ENCODE results near the gene PDZD2.

PDZD2 gene

DNA sequence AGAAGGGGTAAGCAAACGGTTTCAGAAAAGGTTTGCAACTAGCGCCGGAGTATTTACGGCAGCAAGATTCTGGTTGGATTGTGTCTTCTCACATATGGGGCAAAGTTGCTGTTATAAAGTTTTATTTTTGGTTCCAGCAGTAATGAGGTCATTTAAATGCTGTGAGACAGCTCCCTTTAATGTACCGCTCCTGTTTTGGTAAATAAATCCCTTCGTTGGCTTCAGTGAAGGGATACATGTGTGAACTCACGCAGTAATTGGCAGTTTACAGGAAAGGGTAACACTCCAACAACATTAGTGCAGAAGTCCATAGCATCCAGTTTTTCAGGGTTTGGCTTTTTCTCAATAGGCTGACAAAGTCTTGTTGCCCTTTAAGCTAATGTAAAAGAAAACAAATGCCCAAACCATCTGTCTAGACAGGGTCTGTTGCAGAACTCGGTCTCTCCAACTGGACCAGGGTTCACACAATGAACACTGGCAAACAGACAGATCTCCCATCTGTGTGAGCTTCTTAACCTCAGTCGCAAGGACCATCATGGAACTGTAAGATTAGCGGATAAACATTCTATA is 351.2 kb downstream of the PDZD2 start:
- no peak for DNase-seq
- WGBS (ENCODE audit: insufficient coverage) = 98% methylated on average over 8 of the region's 10 CpGs
- ChIA-PET POLR2A (no interaction called here), CTCF (interaction anchor here (0.6 kb wide), 1 partner anchor 22 kb away, joined by 3 read pairs; no protein-coding TSS in a partner anchor)
- Histone ChIP-seq H3K4me3 (ENCODE audit: control insufficient read depth in 1 of 7, extremely low read depth in 1 of 7, insufficient read depth in 4 of 7, low read depth in 2 of 7, low read length in 6 of 7) (no peak overlapping the region), H3K9me3 (ENCODE audit: control extremely low read depth in 1 of 5, control insufficient read depth in 4 of 5, insufficient read depth in 2 of 5, low read depth in 1 of 5, low read length in 4 of 5) (peaks cover 0 to 5% (median 0%) of the 10 kb centered on the region in 5 experiments), H3K27me3 (replicated peaks in 2 of 5; ENCODE audit: control insufficient read depth in 4 of 5, insufficient read depth in 5 of 5, low read length in 4 of 5) (no peaks in the 10 kb centered on the region), H3K36me3 (ENCODE audit: control insufficient read depth in 4 of 4, insufficient read depth in 4 of 4, low read length in 3 of 4) (peaks cover 0 to 14% (median 6%) of the 10 kb centered on the region in 4 experiments), H3K27ac (ENCODE audit: insufficient read depth in 1 of 2, low read depth in 1 of 2, low read length in 2 of 2, poor library complexity in 1 of 2, severe bottlenecking in 2 of 2) (no peak overlapping the region), H3K4me1 (ENCODE audit: control extremely low read depth in 1 of 4, control insufficient read depth in 4 of 4, insufficient read depth in 4 of 4, low read length in 3 of 4) (no peaks in the 10 kb centered on the region)

- WGBS (ENCODE audit: insufficient coverage) = 96% methylated on average over 3 of the region's 3 CpGs
- no peaks in the 10 kb centered on the region for H3K27me3 ChIP-seq (replicated peaks in 2 of 5; ENCODE audit: control insufficient read depth in 4 of 5, insufficient read depth in 5 of 5, low read length in 4 of 5)
- no peak overlapping the region for H3K4me3 ChIP-seq (ENCODE audit: control insufficient read depth in 1 of 7, extremely low read depth in 1 of 7, insufficient read depth in 4 of 7, low read depth in 2 of 7, low read length in 6 of 7)
- no peak overlapping the region for H3K27ac ChIP-seq (ENCODE audit: insufficient read depth in 1 of 2, low read depth in 1 of 2, low read length in 2 of 2, poor library complexity in 1 of 2, severe bottlenecking in 2 of 2)
- H3K36me3 ChIP-seq (ENCODE audit: control insufficient read depth in 4 of 4, insufficient read depth in 4 of 4, low read length in 3 of 4) = peaks cover 0 to 15% (median 7%) of the 10 kb centered on the region in 4 experiments
- CTCF ChIA-PET = interaction anchor here (0.6 kb wide), 1 partner anchor 21 kb away, joined by 3 read pairs; no protein-coding TSS in a partner anchor
- H3K9me3 ChIP-seq (ENCODE audit: control extremely low read depth in 1 of 5, control insufficient read depth in 4 of 5, insufficient read depth in 2 of 5, low read depth in 1 of 5, low read length in 4 of 5) = peaks cover 0 to 5% (median 0%) of the 10 kb centered on the region in 5 experiments
- no peaks in the 10 kb centered on the region for H3K4me1 ChIP-seq (ENCODE audit: control extremely low read depth in 1 of 4, control insufficient read depth in 4 of 4, insufficient read depth in 4 of 4, low read length in 3 of 4)
- no peak for DNase-seq
- POLR2A ChIA-PET = no interaction called here
Observed at GRCh38 chr5:31990701-31991110, 351.8 kb downstream of the PDZD2 start.

DNA sequence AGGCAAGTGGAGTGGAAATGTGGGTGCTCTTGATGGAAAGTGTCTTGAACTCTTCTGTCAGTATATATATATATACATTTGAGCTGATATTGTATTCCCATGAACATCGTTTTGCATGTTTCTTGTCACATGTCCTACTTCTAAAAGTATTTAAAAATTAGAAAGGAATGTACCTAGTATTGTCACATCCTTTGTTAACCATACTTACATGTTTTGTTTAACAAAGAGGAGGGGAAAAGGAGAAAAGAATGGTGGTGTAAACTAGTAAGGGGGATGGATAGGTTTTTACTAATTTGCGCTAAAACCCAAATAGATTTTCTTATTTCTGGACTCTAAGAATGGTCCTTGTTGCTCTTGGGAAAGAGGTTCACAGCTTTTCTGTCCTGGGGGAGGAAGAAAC is 353.4 kb downstream of the PDZD2 start:
- WGBS (ENCODE audit: insufficient coverage) = no CpG with 5 or more reads among the region's 2 CpGs
- H3K9me3 ChIP-seq (ENCODE audit: control extremely low read depth in 1 of 5, control insufficient read depth in 4 of 5, insufficient read depth in 2 of 5, low read depth in 1 of 5, low read length in 4 of 5) = peaks cover 0 to 5% (median 0%) of the 10 kb centered on the region in 5 experiments

GRCh38 chr5:31993165-31993961 is 354.4 kb downstream of the PDZD2 start:
- H3K27ac ChIP-seq (ENCODE audit: insufficient read depth in 1 of 2, low read depth in 1 of 2, low read length in 2 of 2, poor library complexity in 1 of 2, severe bottlenecking in 2 of 2) = no peak overlapping the region
- WGBS (ENCODE audit: insufficient coverage) = 100% methylated on average over 5 of the region's 6 CpGs
- H3K9me3 ChIP-seq (ENCODE audit: control extremely low read depth in 1 of 5, control insufficient read depth in 4 of 5, insufficient read depth in 2 of 5, low read depth in 1 of 5, low read length in 4 of 5) = no peaks in the 10 kb centered on the region
- CTCF ChIA-PET = interaction anchor here (0.7 kb wide), 1 partner anchor 65 kb away, joined by 3 read pairs; no protein-coding TSS in a partner anchor
- H3K4me1 ChIP-seq (ENCODE audit: control extremely low read depth in 1 of 4, control insufficient read depth in 4 of 4, insufficient read depth in 4 of 4, low read length in 3 of 4) = no peaks in the 10 kb centered on the region
- POLR2A ChIA-PET = no interaction called here
- peak in 2 of 3 donors; percentile 3 to 10 for DNase-seq
- peaks cover 0 to 16% (median 5%) of the 10 kb centered on the region in 4 experiments for H3K36me3 ChIP-seq (ENCODE audit: control insufficient read depth in 4 of 4, insufficient read depth in 4 of 4, low read length in 3 of 4)
- no peak overlapping the region for H3K4me3 ChIP-seq (ENCODE audit: control insufficient read depth in 1 of 7, extremely low read depth in 1 of 7, insufficient read depth in 4 of 7, low read depth in 2 of 7, low read length in 6 of 7)
- H3K27me3 ChIP-seq (replicated peaks in 2 of 5; ENCODE audit: control insufficient read depth in 4 of 5, insufficient read depth in 5 of 5, low read length in 4 of 5) = no peaks in the 10 kb centered on the region

More for the DNA sequence above, 353.4 kb downstream of the PDZD2 start:
- POLR2A ChIA-PET = no interaction called here
- DNase-seq = no peak
- Histone ChIP-seq H3K36me3 (ENCODE audit: control insufficient read depth in 4 of 4, insufficient read depth in 4 of 4, low read length in 3 of 4) (peaks cover 0 to 21% (median 7%) of the 10 kb centered on the region in 4 experiments), H3K4me3 (ENCODE audit: control insufficient read depth in 1 of 7, extremely low read depth in 1 of 7, insufficient read depth in 4 of 7, low read depth in 2 of 7, low read length in 6 of 7) (no peak overlapping the region), H3K27ac (ENCODE audit: insufficient read depth in 1 of 2, low read depth in 1 of 2, low read length in 2 of 2, poor library complexity in 1 of 2, severe bottlenecking in 2 of 2) (no peak overlapping the region), H3K27me3 (replicated peaks in 2 of 5; ENCODE audit: control insufficient read depth in 4 of 5, insufficient read depth in 5 of 5, low read length in 4 of 5) (no peaks in the 10 kb centered on the region), H3K4me1 (ENCODE audit: control extremely low read depth in 1 of 4, control insufficient read depth in 4 of 4, insufficient read depth in 4 of 4, low read length in 3 of 4) (no peaks in the 10 kb centered on the region)
- CTCF ChIA-PET = interaction anchor here (0.7 kb wide), 1 partner anchor 232 kb away, joined by 3 read pairs; no protein-coding TSS in a partner anchor

DNA sequence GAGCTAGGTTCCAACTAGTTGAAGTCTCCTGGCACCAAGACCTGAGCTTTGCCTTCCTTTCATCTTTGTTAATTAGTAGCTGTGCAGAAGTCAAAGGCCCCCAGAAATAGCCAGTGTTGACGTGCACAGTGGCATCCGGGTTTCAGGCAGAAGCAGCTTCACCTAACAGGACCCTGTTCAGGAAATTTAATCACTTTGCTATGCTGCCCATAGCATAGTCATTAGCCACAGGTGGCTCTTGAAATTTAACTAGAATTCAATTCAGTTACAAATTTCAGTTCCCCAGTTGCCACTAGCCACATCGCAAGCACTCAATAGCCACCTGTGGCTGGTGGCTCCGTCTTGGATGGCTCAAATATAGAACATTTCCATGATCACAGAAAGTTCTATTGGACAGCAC is 356.1 kb downstream of the PDZD2 start:
- H3K36me3 ChIP-seq (ENCODE audit: control insufficient read depth in 4 of 4, insufficient read depth in 4 of 4, low read length in 3 of 4) = peaks cover 0 to 25% (median 5%) of the 10 kb centered on the region in 4 experiments
- WGBS (ENCODE audit: insufficient coverage) = 96% methylated on average over 3 of the region's 4 CpGs
- CTCF ChIA-PET = no interaction called here
- no peak for DNase-seq
- H3K27me3 ChIP-seq (replicated peaks in 2 of 5; ENCODE audit: control insufficient read depth in 4 of 5, insufficient read depth in 5 of 5, low read length in 4 of 5) = no peaks in the 10 kb centered on the region
- H3K27ac ChIP-seq (ENCODE audit: insufficient read depth in 1 of 2, low read depth in 1 of 2, low read length in 2 of 2, poor library complexity in 1 of 2, severe bottlenecking in 2 of 2) = no peak overlapping the region
- POLR2A ChIA-PET = no interaction called here
- H3K4me1 ChIP-seq (ENCODE audit: control extremely low read depth in 1 of 4, control insufficient read depth in 4 of 4, insufficient read depth in 4 of 4, low read length in 3 of 4) = no peaks in the 10 kb centered on the region
- no peak overlapping the region for H3K4me3 ChIP-seq (ENCODE audit: control insufficient read depth in 1 of 7, extremely low read depth in 1 of 7, insufficient read depth in 4 of 7, low read depth in 2 of 7, low read length in 6 of 7)
- no peaks in the 10 kb centered on the region for H3K9me3 ChIP-seq (ENCODE audit: control extremely low read depth in 1 of 5, control insufficient read depth in 4 of 5, insufficient read depth in 2 of 5, low read depth in 1 of 5, low read length in 4 of 5)

- Histone ChIP-seq H3K27ac (ENCODE audit: insufficient read depth in 1 of 2, low read depth in 1 of 2, low read length in 2 of 2, poor library complexity in 1 of 2, severe bottlenecking in 2 of 2) (no peak overlapping the region), H3K4me1 (ENCODE audit: control extremely low read depth in 1 of 4, control insufficient read depth in 4 of 4, insufficient read depth in 4 of 4, low read length in 3 of 4) (no peaks in the 10 kb centered on the region), H3K27me3 (replicated peaks in 2 of 5; ENCODE audit: control insufficient read depth in 4 of 5, insufficient read depth in 5 of 5, low read length in 4 of 5) (no peaks in the 10 kb centered on the region), H3K4me3 (ENCODE audit: control insufficient read depth in 1 of 7, extremely low read depth in 1 of 7, insufficient read depth in 4 of 7, low read depth in 2 of 7, low read length in 6 of 7) (no peak overlapping the region), H3K9me3 (ENCODE audit: control extremely low read depth in 1 of 5, control insufficient read depth in 4 of 5, insufficient read depth in 2 of 5, low read depth in 1 of 5, low read length in 4 of 5) (no peaks in the 10 kb centered on the region), H3K36me3 (ENCODE audit: control insufficient read depth in 4 of 4, insufficient read depth in 4 of 4, low read length in 3 of 4) (peaks cover 0 to 28% (median 5%) of the 10 kb centered on the region in 4 experiments)
- 84% methylated on average over 7 of the region's 7 CpGs for WGBS (ENCODE audit: insufficient coverage)
- CTCF ChIA-PET = no interaction called here
- no peak for DNase-seq
- POLR2A ChIA-PET = no interaction called here
Observed at GRCh38 chr5:31995714-31996113, 356.8 kb downstream of the PDZD2 start.

GRCh38 chr5:31996909-31997308 is 358.0 kb downstream of the PDZD2 start:
- ChIA-PET POLR2A (no interaction called here), CTCF (no interaction called here)
- Histone ChIP-seq H3K9me3 (ENCODE audit: control extremely low read depth in 1 of 5, control insufficient read depth in 4 of 5, insufficient read depth in 2 of 5, low read depth in 1 of 5, low read length in 4 of 5) (no peaks in the 10 kb centered on the region), H3K27me3 (replicated peaks in 2 of 5; ENCODE audit: control insufficient read depth in 4 of 5, insufficient read depth in 5 of 5, low read length in 4 of 5) (no peaks in the 10 kb centered on the region), H3K4me3 (ENCODE audit: control insufficient read depth in 1 of 7, extremely low read depth in 1 of 7, insufficient read depth in 4 of 7, low read depth in 2 of 7, low read length in 6 of 7) (no peak overlapping the region), H3K27ac (ENCODE audit: insufficient read depth in 1 of 2, low read depth in 1 of 2, low read length in 2 of 2, poor library complexity in 1 of 2, severe bottlenecking in 2 of 2) (no peak overlapping the region), H3K36me3 (ENCODE audit: control insufficient read depth in 4 of 4, insufficient read depth in 4 of 4, low read length in 3 of 4) (peaks cover 0 to 31% (median 5%) of the 10 kb centered on the region in 4 experiments), H3K4me1 (ENCODE audit: control extremely low read depth in 1 of 4, control insufficient read depth in 4 of 4, insufficient read depth in 4 of 4, low read length in 3 of 4) (no peaks in the 10 kb centered on the region)
- DNase-seq = no peak
- 100% methylated on average over 3 of the region's 5 CpGs for WGBS (ENCODE audit: insufficient coverage)
